ENCODE results near the gene CPNE5. TPM values are rescaled to one million over a fixed set of nuclear protein-coding genes. Genes with fewer than 3 reads are reported as not detected.

The CPNE5 gene
- total RNA-seq, 1 donor: not detected

DNA sequence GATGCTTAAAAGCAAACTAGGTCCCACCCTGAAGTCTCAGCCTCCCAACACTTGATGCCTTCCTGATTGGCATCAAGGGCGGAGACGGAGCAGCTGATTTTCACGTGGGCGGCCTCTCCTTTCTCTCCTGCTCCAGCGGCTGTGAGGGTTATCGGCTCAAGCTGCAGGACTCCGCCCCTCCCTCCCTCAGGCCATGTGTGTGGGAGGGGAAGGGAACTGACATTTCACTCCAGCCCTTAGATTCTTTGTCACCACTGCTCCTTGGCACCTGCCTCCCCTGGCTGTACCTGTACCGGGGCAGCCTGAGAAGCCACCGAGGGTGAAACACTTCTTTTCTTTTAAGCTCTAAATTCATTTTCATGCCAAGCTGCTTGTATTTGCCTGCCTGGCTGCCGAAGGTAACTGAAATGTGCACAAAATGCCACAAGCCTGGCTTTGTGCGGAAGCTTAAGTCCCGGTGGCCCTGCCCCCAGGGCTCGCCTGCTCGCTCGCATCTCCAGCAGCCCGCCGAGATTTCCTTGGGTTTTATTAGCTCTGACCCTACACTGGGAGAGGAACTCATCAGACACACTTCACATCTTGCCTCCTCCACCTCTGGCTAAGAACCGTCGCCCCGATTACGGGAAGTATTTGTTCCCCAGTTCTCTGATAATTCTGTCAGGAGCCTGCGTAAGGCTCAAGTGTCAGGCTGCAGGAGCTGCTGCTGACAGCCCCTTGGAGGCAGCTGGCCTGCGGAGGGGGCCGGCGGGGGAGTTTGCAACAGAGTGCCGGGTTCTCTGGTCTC is 9.6 kb upstream of the CPNE5 start:
- no peaks in the 10 kb centered on the region for H3K36me3 ChIP-seq (ENCODE audit: insufficient read depth, low read length)
- no peaks in the 10 kb centered on the region for H3K79me2 ChIP-seq (ENCODE audit: insufficient read depth, low read length)
- no peak overlapping the region for H3K27ac ChIP-seq (ENCODE audit: low read depth, low read length)
- no peaks in the 10 kb centered on the region for H3K27me3 ChIP-seq (ENCODE audit: insufficient read depth, low read length)
- H3K4me3 ChIP-seq (ENCODE audit: insufficient read depth, low read length): no peak overlapping the region
- no peak overlapping the region for H3K4me2 ChIP-seq (ENCODE audit: insufficient read depth, low read length)
- TF ChIP-seq, protein P1, sequence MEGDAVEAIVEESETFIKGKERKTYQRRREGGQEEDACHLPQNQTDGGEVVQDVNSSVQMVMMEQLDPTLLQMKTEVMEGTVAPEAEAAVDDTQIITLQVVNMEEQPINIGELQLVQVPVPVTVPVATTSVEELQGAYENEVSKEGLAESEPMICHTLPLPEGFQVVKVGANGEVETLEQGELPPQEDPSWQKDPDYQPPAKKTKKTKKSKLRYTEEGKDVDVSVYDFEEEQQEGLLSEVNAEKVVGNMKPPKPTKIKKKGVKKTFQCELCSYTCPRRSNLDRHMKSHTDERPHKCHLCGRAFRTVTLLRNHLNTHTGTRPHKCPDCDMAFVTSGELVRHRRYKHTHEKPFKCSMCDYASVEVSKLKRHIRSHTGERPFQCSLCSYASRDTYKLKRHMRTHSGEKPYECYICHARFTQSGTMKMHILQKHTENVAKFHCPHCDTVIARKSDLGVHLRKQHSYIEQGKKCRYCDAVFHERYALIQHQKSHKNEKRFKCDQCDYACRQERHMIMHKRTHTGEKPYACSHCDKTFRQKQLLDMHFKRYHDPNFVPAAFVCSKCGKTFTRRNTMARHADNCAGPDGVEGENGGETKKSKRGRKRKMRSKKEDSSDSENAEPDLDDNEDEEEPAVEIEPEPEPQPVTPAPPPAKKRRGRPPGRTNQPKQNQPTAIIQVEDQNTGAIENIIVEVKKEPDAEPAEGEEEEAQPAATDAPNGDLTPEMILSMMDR (IDR thresholded peaks at IDR 0.05; ENCODE audit: extremely low read depth, low read depth, low read length): no peak
- H3K9me3 ChIP-seq (ENCODE audit: low read depth, low read length): no peaks in the 10 kb centered on the region
- H3K4me1 ChIP-seq (ENCODE audit: insufficient read depth, low read length): peaks cover 31% of the 10 kb centered on the region
- H2AFZ ChIP-seq (ENCODE audit: low read length): no peak overlapping the region
- peak; percentile 25 for DNase-seq (ENCODE audit: insufficient read length, low spot score, missing footprints)
- H4K20me1 ChIP-seq (ENCODE audit: insufficient read depth, low read length): no peaks in the 10 kb centered on the region

DNA sequence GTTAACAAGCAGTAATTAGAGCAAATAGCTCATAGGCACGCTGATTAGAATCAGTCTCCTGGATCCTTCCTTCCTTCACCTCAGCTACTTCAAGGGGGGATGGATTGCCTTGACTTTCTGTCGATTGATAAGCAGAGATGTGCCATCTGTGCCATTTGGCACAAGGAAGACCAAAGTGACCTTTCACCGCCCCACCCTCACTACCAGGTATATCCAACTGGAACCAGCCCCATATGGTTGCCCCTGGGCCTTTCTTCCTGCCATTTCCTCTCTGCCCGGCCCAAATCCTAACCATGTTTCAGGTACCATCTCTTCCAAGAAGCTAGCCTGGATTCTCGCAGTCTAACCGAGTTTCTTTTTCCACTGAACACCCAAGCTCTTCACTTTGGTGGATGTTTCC is 8.7 kb upstream of the CPNE5 start:
- H4K20me1 ChIP-seq (ENCODE audit: insufficient read depth, low read length): no peaks in the 10 kb centered on the region
- H2AFZ ChIP-seq (ENCODE audit: low read length): no peak overlapping the region
- H3K9me3 ChIP-seq (ENCODE audit: low read depth, low read length): no peaks in the 10 kb centered on the region
- H3K27me3 ChIP-seq (ENCODE audit: insufficient read depth, low read length): no peaks in the 10 kb centered on the region
- peaks cover 22% of the 10 kb centered on the region for H3K4me1 ChIP-seq (ENCODE audit: insufficient read depth, low read length)
- no peak overlapping the region for H3K27ac ChIP-seq (ENCODE audit: low read depth, low read length)
- H3K4me3 ChIP-seq (ENCODE audit: insufficient read depth, low read length): no peak overlapping the region
- no peaks in the 10 kb centered on the region for H3K79me2 ChIP-seq (ENCODE audit: insufficient read depth, low read length)
- no peaks in the 10 kb centered on the region for H3K36me3 ChIP-seq (ENCODE audit: insufficient read depth, low read length)
- DNase-seq (ENCODE audit: insufficient read length, low spot score, missing footprints): no peak
- TF ChIP-seq, protein P1 (IDR thresholded peaks at IDR 0.05; ENCODE audit: extremely low read depth, low read depth, low read length): no peak
- H3K4me2 ChIP-seq (ENCODE audit: insufficient read depth, low read length): no peak overlapping the region

DNA sequence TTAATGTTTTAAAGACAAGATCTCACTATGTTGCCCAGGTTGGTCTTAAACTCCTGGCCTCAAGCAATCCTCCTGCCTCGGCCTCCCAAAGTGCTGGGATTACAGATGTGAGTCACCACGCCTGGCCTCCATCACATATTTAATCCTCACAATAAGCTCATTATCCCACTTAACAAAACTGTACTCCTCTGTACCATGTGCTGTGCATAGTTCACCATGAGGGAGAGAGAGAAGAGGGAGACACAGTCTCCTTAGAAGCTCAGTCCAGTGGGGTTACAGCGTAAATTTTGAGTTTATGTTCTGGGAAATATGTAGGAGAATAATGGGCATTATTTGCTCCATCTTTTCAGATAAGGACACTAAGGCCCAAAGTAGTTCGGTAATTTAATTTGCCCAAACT is 7.9 kb upstream of the CPNE5 start:
- H2AFZ ChIP-seq (ENCODE audit: low read length): no peak overlapping the region
- H3K36me3 ChIP-seq (ENCODE audit: insufficient read depth, low read length): no peaks in the 10 kb centered on the region
- H4K20me1 ChIP-seq (ENCODE audit: insufficient read depth, low read length): no peaks in the 10 kb centered on the region
- TF ChIP-seq, protein P1 (IDR thresholded peaks at IDR 0.05; ENCODE audit: extremely low read depth, low read depth, low read length): no peak
- no peak overlapping the region for H3K4me2 ChIP-seq (ENCODE audit: insufficient read depth, low read length)
- no peaks in the 10 kb centered on the region for H3K79me2 ChIP-seq (ENCODE audit: insufficient read depth, low read length)
- no peak for DNase-seq (ENCODE audit: insufficient read length, low spot score, missing footprints)
- no peak overlapping the region for H3K4me3 ChIP-seq (ENCODE audit: insufficient read depth, low read length)
- no peak overlapping the region for H3K27ac ChIP-seq (ENCODE audit: low read depth, low read length)
- H3K9me3 ChIP-seq (ENCODE audit: low read depth, low read length): no peaks in the 10 kb centered on the region
- no peaks in the 10 kb centered on the region for H3K27me3 ChIP-seq (ENCODE audit: insufficient read depth, low read length)
- H3K4me1 ChIP-seq (ENCODE audit: insufficient read depth, low read length): peaks cover 14% of the 10 kb centered on the region

DNA sequence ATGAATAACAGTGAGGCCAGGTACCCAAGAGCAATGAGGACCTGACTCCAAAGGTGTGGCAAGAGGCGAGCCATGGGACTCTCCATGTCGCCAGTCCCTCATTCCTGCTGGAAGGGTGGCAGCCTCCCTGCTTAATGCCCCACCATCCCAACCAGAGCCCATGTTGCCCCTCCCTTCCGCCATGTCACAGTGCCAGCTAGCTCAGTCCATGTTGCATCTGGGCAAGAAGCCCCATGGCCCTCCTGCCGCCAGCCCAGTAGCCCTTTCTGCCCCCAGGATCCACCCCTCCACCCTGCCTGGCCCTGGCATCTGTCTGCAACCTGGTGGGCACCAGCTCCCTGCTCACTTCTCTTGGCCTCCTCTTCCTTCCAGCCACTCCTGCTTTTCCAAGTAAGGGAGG is 6.0 kb upstream of the CPNE5 start:
- no peak overlapping the region for H3K4me3 ChIP-seq (ENCODE audit: insufficient read depth, low read length)
- peaks cover 2% of the 10 kb centered on the region for H3K4me1 ChIP-seq (ENCODE audit: insufficient read depth, low read length)
- DNase-seq (ENCODE audit: insufficient read length, low spot score, missing footprints): peak; percentile 51
- no peaks in the 10 kb centered on the region for H3K27me3 ChIP-seq (ENCODE audit: insufficient read depth, low read length)
- TF ChIP-seq, protein P1 (IDR thresholded peaks at IDR 0.05; ENCODE audit: extremely low read depth, low read depth, low read length): no peak
- no peaks in the 10 kb centered on the region for H3K9me3 ChIP-seq (ENCODE audit: low read depth, low read length)
- H3K79me2 ChIP-seq (ENCODE audit: insufficient read depth, low read length): no peaks in the 10 kb centered on the region
- no peak overlapping the region for H2AFZ ChIP-seq (ENCODE audit: low read length)
- no peak overlapping the region for H3K27ac ChIP-seq (ENCODE audit: low read depth, low read length)
- no peaks in the 10 kb centered on the region for H4K20me1 ChIP-seq (ENCODE audit: insufficient read depth, low read length)
- H3K4me2 ChIP-seq (ENCODE audit: insufficient read depth, low read length): no peak overlapping the region
- no peaks in the 10 kb centered on the region for H3K36me3 ChIP-seq (ENCODE audit: insufficient read depth, low read length)
